T-helper 2 cell treated with Interferon-gamma antibody and Interleukin-4, amounts not matched to agents 100 ng/mL and 5 ng/mL, for 36 hours (primary cell): ENCODE measurements around the gene ACTL7B. TPM values are rescaled to one million over a fixed set of nuclear protein-coding genes. Genes with fewer than 3 reads are reported as not detected.
"Not testable (repeated sequence)": the region's sequence is repeated elsewhere in the genome, so short reads cannot be mapped to it uniquely, and the experiment has no call there.

Experiments
- intact Hi-C: fragments of 100-400 bp; cut with micrococcal nuclease; formaldehyde crosslinking; loops from one replicate; pipeline ENCODE4 v1.15.1; 2023
- total RNA-seq: library from RNA; stranded (reverse); gene quantifications from 2 replicates; pipeline ENCODE4 v1.2.3, GENCODE V29; 2022

The ACTL7B gene
- total RNA-seq, 1 donor from 2014 or later, result not detected

DNA sequence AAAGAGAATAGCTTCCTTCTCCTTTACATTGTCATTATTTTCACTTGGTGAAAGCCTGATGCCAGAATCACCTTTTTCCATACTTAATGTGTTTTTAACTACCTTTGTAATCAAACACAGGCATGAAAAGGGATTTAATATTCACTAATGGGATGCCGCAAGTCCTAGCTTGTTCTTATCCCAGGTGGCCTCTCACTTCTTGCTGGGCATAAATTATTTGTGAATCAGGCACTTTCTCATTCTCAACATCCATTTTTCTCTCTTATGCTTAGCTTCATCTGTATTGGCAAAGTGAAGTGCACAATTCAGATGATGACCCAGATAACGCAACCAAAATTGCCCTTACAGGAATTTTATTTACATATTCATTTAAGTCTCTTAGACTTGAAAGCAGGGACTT, 10.9 kb downstream of the ACTL7B start:
- intact Hi-C loops, result no loop called here

DNA sequence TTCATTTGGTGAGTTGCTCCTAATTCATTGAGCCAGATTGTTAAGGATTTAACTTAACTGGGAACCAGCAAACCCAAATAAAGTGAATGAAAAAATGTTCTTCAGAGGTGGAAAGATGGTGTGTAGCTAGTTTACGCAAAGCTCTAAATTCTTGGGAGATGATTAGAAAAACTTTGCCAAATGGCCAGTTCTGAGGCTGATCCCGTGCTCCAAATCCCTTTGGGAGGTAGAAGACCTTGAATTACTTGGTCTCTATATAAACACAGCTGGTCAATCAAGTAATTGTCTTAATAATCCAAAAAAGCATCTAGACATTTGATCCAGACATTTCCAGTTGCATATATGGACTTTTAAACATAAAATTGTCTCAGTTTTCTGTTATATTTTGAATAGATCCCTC, 11.4 kb downstream of the ACTL7B start:
- intact Hi-C loops, result no loop called here

DNA sequence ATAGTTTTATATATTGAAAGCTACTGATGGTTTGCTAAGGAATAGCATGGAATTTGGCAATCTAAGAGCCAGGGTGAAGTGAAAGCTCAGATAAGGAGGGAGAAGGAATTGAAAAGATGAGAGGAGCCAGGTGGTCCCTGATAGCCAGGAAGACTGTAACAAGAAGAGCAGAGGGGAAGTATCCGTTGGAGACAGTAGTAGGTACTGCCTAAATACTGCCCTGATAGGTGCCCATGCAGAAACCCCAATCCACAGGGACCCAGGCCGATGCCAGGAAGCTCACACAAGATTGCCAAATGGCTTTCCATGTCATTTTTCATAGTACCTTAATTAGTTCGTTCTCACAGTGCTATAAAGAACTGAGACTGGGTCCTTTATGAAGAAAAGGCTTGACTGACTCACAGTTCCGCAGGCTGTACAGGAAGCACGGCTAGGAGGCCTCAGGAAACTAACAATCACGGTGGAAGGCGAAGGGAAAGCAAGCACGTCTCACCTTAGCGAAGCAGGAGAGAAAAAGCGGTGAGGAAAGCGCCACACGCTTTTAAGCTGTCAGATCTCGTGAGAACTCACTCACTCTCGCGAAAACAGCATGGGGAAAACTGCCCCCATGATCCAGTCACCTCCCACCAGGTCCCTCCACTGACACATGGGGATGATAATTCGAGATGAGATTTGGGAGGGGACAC, 13.0 kb downstream of the ACTL7B start:
- intact Hi-C loops, result no loop called here

DNA sequence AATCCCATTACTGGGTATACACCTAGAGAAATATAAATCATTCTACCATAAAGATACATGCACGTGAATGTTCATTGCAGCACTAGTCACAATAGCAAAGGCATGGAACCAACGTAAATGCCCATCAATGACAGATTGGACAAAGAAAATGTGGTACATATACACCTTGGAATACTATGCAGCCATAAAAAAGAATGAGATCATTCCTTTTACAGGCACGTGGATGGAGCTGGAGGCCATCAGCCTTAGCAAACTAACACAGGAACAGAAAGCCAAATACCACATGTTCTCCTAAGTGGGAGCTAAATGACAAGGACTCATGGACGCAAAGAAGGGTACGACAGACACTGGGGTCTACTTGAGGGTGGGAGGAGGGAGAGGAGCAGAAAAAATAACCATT, 16.2 kb downstream of the ACTL7B start:
- intact Hi-C loops, result not testable (repeated sequence)

- intact Hi-C loops, result no loop called here
Measured at GRCh38 chr9:108838017-108838416, 17.8 kb downstream of the ACTL7B start.

DNA sequence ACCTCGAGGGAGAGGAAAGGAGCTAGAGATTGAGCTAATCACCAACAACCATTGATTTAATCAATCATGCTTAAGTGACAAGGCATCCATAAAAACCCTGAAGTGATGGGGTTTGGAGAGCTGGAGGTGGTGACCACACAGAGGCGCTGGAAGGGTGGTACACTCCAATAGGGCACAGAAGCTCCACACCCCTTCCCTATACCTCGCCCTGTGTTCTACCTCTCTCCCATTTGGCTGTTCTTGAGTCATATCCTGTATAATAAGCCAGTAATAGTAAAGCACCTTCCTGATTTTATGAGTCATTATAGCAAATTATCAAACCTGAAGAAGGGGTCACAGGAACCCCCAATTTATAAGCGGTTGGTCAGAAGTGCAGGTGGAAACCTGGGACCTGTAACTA, 18.3 kb downstream of the ACTL7B start:
- intact Hi-C loops, result no loop called here

- intact Hi-C loops, result no loop called here
Measured at GRCh38 chr9:108836781-108837180, 19.0 kb downstream of the ACTL7B start.

GRCh38 chr9:108836319-108836718, 19.5 kb downstream of the ACTL7B start:
- intact Hi-C loops, result no loop called here

- intact Hi-C loops, result no loop called here
Measured at GRCh38 chr9:108835831-108836230, 20.0 kb downstream of the ACTL7B start.

- intact Hi-C loops, result no loop called here
Measured at GRCh38 chr9:108834959-108835665, 20.7 kb downstream of the ACTL7B start.

- intact Hi-C loops, result no loop called here
Measured at GRCh38 chr9:108832179-108832500, 23.6 kb downstream of the ACTL7B start.

DNA sequence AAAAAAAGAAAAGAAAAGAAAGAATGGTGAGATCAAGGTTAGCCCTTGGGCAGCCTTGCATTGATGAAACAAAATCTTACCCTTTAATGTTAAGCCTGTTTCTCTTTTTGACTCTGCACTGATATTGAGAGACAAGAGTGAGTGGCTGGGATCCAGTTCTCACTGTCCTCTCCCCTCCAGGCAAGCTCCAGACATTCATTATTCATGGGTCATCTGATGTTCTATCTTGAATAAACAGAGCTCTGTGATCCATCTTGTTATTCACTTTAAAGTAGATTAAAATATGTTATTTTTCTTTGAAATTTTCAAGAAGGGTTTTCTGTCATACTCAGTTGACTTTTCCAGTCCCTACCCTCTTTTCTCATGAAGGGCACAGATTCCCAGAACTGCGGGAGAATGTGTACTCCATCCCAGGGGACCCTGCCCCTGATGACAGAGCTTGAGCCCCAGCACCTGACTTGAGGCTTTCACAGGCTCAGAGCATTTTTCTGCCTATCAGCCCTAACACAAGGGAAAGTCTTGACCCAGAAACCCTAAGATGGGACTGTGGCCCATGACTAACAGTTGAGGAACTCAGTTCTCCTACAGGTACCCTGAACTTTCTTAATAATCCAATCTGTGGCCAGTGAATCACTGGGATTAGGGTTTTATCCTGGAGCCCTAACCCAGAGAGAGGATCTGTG, 24.1 kb downstream of the ACTL7B start:
- intact Hi-C loops, result no loop called here

DNA sequence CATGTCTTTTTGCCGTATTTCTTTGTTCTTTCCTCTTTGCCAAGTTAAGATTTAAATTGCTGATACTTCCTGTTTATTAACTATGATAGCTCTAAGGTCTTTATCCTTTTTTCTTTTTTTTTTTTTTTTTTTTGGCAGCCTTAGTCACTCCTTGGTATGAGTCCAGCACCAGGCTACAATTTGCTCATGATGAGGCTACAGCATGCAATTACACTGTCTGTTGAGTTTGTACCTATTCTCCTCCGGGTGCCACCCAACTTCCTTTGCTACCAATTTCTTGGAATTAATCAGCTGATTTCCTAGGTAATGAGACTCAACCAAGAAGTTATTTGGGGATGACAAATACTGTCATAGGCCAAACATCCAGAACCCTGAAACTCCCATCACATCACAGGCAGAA, 25.5 kb downstream of the ACTL7B start:
- intact Hi-C loops, result no loop called here

DNA sequence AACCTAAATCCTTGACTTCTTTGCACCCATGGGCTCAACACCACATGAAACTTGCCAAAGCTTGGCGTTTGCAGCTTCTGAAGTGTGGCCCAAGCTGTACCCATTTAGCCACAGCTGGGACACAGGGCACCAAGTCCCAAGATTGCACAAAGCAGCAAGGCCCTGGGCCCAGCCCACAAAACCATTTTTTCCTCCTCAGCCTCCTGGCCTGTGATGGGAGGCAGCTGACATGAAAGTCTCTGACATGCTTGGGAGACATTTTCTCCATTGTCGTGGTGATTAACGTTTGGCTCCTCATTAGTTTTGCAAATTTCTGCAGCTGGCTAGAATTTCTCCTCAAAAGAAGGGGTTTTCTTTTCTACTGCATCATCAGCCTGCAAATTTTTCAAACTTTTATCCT, 32.0 kb downstream of the ACTL7B start:
- intact Hi-C loops, result no loop called here

- intact Hi-C loops, result no loop called here
Measured at GRCh38 chr9:108816037-108816436, 39.7 kb downstream of the ACTL7B start.

DNA sequence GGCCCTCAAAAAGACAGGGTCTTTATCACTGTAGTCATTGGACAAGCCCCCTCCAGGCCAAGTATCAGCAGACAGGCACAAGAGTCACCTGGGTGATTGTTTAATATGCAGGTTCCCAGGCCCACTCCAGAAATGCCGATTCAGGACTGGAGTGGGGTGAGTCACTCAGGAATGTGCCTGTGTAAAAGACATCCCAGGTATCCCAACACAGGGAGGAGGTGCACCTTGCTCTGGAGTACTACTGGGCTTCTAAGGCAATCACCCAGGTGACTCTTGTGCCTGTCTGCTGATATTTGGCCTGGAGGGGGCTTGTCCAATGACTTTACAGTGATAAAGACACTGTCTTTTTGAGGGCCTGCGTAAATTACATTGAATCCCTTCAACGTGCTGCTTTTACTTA, 40.6 kb downstream of the ACTL7B start:
- intact Hi-C loops, result no loop called here

- intact Hi-C loops, result no loop called here
Measured at GRCh38 chr9:108813951-108814601, 41.7 kb downstream of the ACTL7B start.

DNA sequence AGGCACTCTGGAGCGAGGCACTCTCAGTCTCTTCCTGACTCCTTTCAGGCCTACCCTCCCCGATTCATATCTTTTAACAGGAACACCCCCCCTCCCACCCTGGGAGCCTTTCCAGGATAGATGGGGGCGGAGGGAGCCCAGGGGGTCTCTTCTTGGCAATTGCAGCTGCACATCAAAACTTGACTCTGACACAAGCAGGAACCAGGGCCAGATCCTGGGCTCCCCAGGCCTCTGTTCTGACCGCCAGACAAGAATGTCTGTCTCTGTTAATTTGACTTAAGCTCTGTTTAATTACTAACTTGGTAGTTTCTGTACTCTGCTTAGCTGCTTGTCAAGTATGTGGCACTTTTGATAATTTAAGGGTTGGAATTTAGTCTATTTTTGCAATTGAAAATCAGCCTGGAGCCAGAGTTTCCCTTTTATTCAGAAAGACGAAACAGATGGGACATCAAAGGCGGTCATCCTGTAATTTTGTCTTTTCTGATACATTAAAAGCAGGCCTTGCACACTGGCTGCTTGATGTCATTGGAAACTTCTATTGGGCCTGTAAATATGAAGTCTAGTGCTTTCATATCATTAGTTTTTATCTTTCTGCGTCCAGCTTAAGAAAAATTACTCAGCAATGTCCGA, 43.3 kb downstream of the ACTL7B start:
- intact Hi-C loops, result no loop called here

DNA sequence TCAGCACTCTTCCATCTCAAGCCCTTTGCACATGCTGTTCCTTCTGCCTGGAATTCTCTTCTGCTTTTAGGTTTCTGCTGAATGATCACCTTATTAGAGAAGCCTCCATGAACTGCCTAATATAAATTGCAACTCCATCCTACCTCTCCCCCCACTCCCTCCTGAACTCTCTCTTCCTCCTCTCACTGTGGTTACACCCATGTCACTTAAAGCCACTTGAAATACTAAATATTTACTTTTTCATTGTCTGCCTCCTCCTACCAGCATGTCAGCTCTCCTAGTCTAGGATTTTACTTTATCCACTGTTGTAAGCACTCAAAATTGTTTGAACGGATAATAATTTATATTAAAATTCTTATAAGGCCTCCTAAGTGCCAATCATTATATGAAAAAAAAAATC, 43.8 kb downstream of the ACTL7B start:
- intact Hi-C loops, result no loop called here

GRCh38 chr9:108809269-108809668, 46.5 kb downstream of the ACTL7B start:
- intact Hi-C loops, result no loop called here
